ENCODE measurements around the gene MMP10.

DNA sequence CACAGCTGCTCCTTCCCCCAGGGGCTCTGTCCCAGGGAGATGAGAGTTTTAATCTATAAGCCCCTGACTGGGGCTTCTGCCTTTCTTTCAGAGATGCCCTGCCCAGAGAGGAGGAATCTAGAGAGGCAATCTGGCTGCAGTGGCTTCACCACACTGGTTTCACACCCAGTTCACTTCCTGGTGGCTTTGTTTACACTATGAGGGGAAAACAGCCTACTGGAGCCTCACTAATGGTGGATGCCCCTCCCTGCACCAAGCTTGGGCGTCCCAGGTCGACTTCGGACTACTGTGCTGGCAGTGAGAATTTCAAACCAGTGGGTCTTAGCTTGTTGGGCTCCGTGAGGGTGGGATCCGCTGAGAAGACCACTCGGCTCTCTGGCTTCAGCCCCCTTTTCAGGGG, 39.1 kb upstream of the MMP10 start:
- TF ChIP-seq, protein P1, sequence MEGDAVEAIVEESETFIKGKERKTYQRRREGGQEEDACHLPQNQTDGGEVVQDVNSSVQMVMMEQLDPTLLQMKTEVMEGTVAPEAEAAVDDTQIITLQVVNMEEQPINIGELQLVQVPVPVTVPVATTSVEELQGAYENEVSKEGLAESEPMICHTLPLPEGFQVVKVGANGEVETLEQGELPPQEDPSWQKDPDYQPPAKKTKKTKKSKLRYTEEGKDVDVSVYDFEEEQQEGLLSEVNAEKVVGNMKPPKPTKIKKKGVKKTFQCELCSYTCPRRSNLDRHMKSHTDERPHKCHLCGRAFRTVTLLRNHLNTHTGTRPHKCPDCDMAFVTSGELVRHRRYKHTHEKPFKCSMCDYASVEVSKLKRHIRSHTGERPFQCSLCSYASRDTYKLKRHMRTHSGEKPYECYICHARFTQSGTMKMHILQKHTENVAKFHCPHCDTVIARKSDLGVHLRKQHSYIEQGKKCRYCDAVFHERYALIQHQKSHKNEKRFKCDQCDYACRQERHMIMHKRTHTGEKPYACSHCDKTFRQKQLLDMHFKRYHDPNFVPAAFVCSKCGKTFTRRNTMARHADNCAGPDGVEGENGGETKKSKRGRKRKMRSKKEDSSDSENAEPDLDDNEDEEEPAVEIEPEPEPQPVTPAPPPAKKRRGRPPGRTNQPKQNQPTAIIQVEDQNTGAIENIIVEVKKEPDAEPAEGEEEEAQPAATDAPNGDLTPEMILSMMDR (conservative IDR thresholded peaks at IDR 0.05; ENCODE audit: low read depth in 2 of 2), result no peak
- TF ChIP-seq EZH2 (IDR thresholded peaks at IDR 0.05; ENCODE audit: low read depth, unreplicated experiment), result no peak

Measured in GM23338 (cell line).